Astrocyte of the spinal cord (primary cell): ENCODE measurements around the gene MACROD2.

Experiments used
- DNase-seq: peaks from one replicate; pipeline ENCODE4 v3.0.0; 2011; ENCODE audit warnings: low read depth, low spot score
- H3K4me3 ChIP-seq: 2 replicates; pipeline ENCODE4 v1.5.1; 2011; ENCODE audit warnings: low read depth, mild to moderate bottlenecking, low read length, moderate library complexity
- in situ Hi-C: cut with HindIII; loops from 2 replicates; pipeline ENCODE4 v1.10.0; 2017; ENCODE audit warnings: low sequenced_read_pairs
- TF ChIP-seq, protein P1 (sequence below): IDR thresholded peaks from 2 replicates; pipeline ENCODE4 v1.5.1; 2012; ENCODE audit warnings: low read depth, mild to moderate bottlenecking, low read length, inconsistent platforms

Gene MACROD2

GRCh38 chr20:15827628-15828027, 1832.3 kb downstream of the MACROD2 start:
- in situ Hi-C loops = no loop called here
- no peak for DNase-seq
- no peak overlapping the region for H3K4me3 ChIP-seq
- TF ChIP-seq, protein P1, sequence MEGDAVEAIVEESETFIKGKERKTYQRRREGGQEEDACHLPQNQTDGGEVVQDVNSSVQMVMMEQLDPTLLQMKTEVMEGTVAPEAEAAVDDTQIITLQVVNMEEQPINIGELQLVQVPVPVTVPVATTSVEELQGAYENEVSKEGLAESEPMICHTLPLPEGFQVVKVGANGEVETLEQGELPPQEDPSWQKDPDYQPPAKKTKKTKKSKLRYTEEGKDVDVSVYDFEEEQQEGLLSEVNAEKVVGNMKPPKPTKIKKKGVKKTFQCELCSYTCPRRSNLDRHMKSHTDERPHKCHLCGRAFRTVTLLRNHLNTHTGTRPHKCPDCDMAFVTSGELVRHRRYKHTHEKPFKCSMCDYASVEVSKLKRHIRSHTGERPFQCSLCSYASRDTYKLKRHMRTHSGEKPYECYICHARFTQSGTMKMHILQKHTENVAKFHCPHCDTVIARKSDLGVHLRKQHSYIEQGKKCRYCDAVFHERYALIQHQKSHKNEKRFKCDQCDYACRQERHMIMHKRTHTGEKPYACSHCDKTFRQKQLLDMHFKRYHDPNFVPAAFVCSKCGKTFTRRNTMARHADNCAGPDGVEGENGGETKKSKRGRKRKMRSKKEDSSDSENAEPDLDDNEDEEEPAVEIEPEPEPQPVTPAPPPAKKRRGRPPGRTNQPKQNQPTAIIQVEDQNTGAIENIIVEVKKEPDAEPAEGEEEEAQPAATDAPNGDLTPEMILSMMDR = no peak

GRCh38 chr20:15831201-15831600, 1835.9 kb downstream of the MACROD2 start:
- no peak overlapping the region for H3K4me3 ChIP-seq
- no peak for DNase-seq
- in situ Hi-C loops = no loop called here
- TF ChIP-seq, protein P1 = no peak

GRCh38 chr20:15832512-15832911, 1837.2 kb downstream of the MACROD2 start:
- TF ChIP-seq, protein P1 = no peak
- H3K4me3 ChIP-seq = no peak overlapping the region
- DNase-seq = no peak
- in situ Hi-C loops = no loop called here

DNA sequence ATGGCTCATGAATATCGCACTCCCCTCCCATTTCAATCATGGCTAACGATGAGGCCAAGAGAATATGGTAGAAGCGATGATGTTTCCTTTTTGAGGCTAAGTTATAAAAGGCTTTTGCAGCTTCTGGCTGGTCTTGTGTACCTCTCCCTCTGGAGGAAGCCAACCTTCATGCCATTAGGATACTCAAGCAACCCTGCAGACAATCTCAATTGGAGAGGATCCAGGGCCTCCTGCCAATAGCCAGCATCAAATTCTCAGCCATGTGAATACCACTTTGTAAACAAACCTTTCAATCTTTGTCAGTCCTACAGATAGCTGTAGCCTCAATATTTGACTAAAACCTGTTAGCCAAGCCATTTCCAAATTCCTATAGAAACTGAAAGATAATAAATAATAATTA, 1839.5 kb downstream of the MACROD2 start:
- in situ Hi-C loops = no loop called here

DNA sequence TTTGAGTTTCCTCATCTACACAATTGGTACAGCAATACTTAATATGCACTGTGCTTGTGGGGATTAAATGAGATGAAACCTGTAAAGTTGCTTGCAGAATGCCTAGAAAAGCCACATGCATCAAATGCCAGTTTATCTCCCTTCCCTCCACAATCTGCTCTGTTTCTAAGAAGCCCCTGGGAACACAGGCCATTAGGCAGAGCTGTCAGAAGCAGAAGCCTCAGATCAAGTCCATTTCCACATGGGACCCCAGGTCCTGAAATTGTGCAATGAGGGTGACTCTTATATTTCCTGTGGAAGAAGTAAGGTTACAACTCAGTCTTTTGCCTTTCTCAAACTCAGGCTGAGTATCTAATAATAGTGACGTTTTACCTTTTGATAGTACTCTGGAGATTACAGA, 1840.5 kb downstream of the MACROD2 start:
- no peak overlapping the region for H3K4me3 ChIP-seq
- in situ Hi-C loops = no loop called here
- no peak for DNase-seq
- TF ChIP-seq, protein P1 = no peak

More for the DNA sequence above, 1839.5 kb downstream of the MACROD2 start:
- TF ChIP-seq, protein P1 = no peak
- no peak overlapping the region for H3K4me3 ChIP-seq
- no peak for DNase-seq

DNA sequence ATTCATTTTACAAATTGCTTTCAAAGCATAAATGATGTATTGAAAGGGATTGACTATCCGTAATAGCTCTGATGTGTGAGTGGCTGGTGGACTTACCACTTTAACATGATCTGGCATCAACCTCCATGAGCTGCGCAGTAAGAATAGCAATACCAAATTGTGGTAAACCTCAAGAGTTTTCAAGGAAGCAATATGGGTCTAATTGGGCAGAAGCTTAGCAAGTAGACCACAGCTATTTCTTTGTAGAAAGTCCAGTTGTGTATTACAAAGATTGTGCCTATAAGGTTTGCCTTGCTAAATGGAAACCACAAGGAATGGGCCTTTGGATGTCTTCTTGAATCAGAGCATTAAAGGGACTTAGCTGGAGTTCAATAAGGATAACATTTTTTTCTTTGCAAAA, 1841.3 kb downstream of the MACROD2 start:
- DNase-seq = peak; percentile 22

More for the DNA sequence above, 1841.3 kb downstream of the MACROD2 start:
- in situ Hi-C loops = no loop called here
- H3K4me3 ChIP-seq = no peak overlapping the region
- TF ChIP-seq, protein P1 = no peak
